Gastrocnemius medialis (tissue), 4 donors: Measurements from ENCODE around the gene ZNF778.

ENCODE experiments used
- CTCF ChIP-seq, 5 experiments: fragments of 450-650 bp in 3 of 5; fragments of 200-600 bp in 2 of 5; sonication (generic) in 2 of 5; IDR thresholded peaks in 4 of 5; conservative IDR thresholded peaks in 1 of 5; 1 replicate in 4 of 5; 2 replicates in 1 of 5; pipeline ENCODE4 v1.5.1; 2016 to 2019; ENCODE audit warnings: antibody characterized with exemption in 5 of 5, mild to moderate bottlenecking in 3 of 5, moderate library complexity in 3 of 5
- POLR2A ChIP-seq, 2 donors: fragments of 450-650 bp; IDR thresholded peaks; one replicate each; pipeline ENCODE4 v1.6.1; 2017; ENCODE audit warnings: antibody characterized with exemption in 2 of 2, mild to moderate bottlenecking in 2 of 2, moderate library complexity in 2 of 2

GRCh38 chr16:89281829-89282228 is 64.3 kb downstream of the ZNF778 start:
- no peak for TF ChIP-seq CTCF (IDR thresholded peaks at IDR 0.05 in 4 of 5, conservative IDR thresholded peaks at IDR 0.05 in 1 of 5)
- no peak for TF ChIP-seq POLR2A (IDR thresholded peaks at IDR 0.05)
